HEK293 (cell line): ENCODE measurements around the gene SSTR4.

Experiments
- ZBTB20 ChIP-seq: fragments of 450-650 bp; formaldehyde crosslinking; IDR thresholded peaks from 2 replicates; pipeline ENCODE4 v1.5.1; 2016; ENCODE audit warnings: missing biosample characterization, missing genetic modification characterization
- ZNF24 ChIP-seq: fragments of 450-650 bp; formaldehyde crosslinking; IDR thresholded peaks from 2 replicates; pipeline ENCODE4 v1.5.1; 2016; ENCODE audit warnings: missing biosample characterization, missing genetic modification characterization
- ZNF274 ChIP-seq, 2 experiments: fragments of 200-500 bp in 1 of 2; fragments of 450-650 bp in 1 of 2; sonication (Bioruptor generic) in 1 of 2; formaldehyde crosslinking in 1 of 2; IDR thresholded peaks; 2 replicates each; pipeline versions ENCODE4 v1.5.1 to v1.6.1; 2014 to 2016; ENCODE audit warnings: borderline replicate concordance in 1 of 2, inconsistent platforms in 1 of 2, low read length in 1 of 2, missing biosample characterization in 1 of 2, missing genetic modification characterization in 1 of 2
- ZNF785 ChIP-seq: fragments of 450-650 bp; formaldehyde crosslinking; IDR thresholded peaks from 2 replicates; pipeline ENCODE4 v1.5.1; 2016; ENCODE audit warnings: missing biosample characterization, missing genetic modification characterization
- TF ChIP-seq, protein P1 (sequence below): sonication (generic); formaldehyde crosslinking; IDR thresholded peaks from 2 replicates; pipeline ENCODE4 v1.8.1; 2022; ENCODE audit warnings: mild to moderate bottlenecking, moderate library complexity, missing genetic modification reagents
- TF ChIP-seq, protein P2 (sequence below): fragments of 450-650 bp; formaldehyde crosslinking; IDR thresholded peaks from 2 replicates; pipeline ENCODE4 v1.5.1; 2016; ENCODE audit warnings: missing biosample characterization, missing genetic modification characterization
- TF ChIP-seq, protein P3 (sequence below): fragments of 450-650 bp; formaldehyde crosslinking; IDR thresholded peaks from 2 replicates; pipeline ENCODE4 v1.5.1; 2016; ENCODE audit warnings: missing biosample characterization, missing genetic modification characterization

DNA sequence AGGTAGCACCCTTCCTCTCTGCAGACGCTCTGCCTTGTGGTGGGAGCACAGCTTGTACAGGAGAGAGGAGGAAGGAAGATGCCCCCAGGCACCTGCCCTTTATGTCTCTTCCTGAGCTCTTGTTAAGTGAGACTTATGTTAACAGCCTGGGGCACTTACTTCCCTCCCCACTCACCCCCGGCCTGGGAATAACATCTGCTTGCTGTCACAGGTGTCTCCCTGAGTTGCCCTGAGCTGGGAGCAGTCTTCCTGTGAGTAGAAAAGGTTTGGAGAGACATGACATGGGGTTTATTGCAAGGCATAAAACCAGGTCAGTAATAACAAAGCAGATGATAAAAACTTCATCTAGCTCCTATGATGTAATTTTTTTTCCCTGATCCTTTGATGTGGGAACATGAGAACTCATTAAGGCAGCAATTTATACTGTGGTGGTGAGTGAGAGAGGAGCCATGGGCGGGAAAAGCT lies 1.9 kb downstream of the SSTR4 start:
- TF ChIP-seq ZBTB20 (tag by site-specific recombination): no peak
- TF ChIP-seq, protein P1, sequence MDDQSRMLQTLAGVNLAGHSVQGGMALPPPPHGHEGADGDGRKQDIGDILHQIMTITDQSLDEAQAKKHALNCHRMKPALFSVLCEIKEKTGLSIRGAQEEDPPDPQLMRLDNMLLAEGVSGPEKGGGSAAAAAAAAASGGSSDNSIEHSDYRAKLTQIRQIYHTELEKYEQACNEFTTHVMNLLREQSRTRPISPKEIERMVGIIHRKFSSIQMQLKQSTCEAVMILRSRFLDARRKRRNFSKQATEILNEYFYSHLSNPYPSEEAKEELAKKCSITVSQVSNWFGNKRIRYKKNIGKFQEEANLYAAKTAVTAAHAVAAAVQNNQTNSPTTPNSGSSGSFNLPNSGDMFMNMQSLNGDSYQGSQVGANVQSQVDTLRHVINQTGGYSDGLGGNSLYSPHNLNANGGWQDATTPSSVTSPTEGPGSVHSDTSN (CRISPR knock-in tag): no peak
- TF ChIP-seq, protein P2, sequence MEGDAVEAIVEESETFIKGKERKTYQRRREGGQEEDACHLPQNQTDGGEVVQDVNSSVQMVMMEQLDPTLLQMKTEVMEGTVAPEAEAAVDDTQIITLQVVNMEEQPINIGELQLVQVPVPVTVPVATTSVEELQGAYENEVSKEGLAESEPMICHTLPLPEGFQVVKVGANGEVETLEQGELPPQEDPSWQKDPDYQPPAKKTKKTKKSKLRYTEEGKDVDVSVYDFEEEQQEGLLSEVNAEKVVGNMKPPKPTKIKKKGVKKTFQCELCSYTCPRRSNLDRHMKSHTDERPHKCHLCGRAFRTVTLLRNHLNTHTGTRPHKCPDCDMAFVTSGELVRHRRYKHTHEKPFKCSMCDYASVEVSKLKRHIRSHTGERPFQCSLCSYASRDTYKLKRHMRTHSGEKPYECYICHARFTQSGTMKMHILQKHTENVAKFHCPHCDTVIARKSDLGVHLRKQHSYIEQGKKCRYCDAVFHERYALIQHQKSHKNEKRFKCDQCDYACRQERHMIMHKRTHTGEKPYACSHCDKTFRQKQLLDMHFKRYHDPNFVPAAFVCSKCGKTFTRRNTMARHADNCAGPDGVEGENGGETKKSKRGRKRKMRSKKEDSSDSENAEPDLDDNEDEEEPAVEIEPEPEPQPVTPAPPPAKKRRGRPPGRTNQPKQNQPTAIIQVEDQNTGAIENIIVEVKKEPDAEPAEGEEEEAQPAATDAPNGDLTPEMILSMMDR: no peak
- no peak for TF ChIP-seq ZNF274 (IDR thresholded peaks at IDR 0.05; ENCODE audit: low read length)
- no peak for TF ChIP-seq ZNF274 (tag by site-specific recombination; IDR thresholded peaks at IDR 0.05; ENCODE audit: borderline replicate concordance)
- TF ChIP-seq, protein P3, sequence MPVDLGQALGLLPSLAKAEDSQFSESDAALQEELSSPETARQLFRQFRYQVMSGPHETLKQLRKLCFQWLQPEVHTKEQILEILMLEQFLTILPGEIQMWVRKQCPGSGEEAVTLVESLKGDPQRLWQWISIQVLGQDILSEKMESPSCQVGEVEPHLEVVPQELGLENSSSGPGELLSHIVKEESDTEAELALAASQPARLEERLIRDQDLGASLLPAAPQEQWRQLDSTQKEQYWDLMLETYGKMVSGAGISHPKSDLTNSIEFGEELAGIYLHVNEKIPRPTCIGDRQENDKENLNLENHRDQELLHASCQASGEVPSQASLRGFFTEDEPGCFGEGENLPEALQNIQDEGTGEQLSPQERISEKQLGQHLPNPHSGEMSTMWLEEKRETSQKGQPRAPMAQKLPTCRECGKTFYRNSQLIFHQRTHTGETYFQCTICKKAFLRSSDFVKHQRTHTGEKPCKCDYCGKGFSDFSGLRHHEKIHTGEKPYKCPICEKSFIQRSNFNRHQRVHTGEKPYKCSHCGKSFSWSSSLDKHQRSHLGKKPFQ (tag by site-specific recombination): no peak
- TF ChIP-seq ZNF785: no peak
- 0 out of 2 replicates have a peak, but pooled peaks have one; percentile 38 for TF ChIP-seq ZNF24
